HEK293 (cell line): ENCODE data around the gene PCP2.

Experiments
- BCL11A ChIP-seq: fragments of 450-650 bp; formaldehyde crosslinking; IDR thresholded peaks from 2 replicates; pipeline ENCODE4 v1.5.1; 2016; ENCODE audit warnings: low read depth, missing biosample characterization, missing genetic modification characterization
- GLI2 ChIP-seq: fragments of 450-650 bp; formaldehyde crosslinking; IDR thresholded peaks from 2 replicates; pipeline ENCODE4; 2017; ENCODE audit warnings: missing biosample characterization, missing genetic modification characterization, low read depth, borderline replicate concordance
- GLIS2 ChIP-seq: fragments of 450-650 bp; formaldehyde crosslinking; IDR thresholded peaks from 2 replicates; pipeline ENCODE4 v1.5.1; 2016; ENCODE audit warnings: missing biosample characterization, missing genetic modification characterization
- KLF17 ChIP-seq: fragments of 450-650 bp; formaldehyde crosslinking; IDR thresholded peaks from 2 replicates; pipeline ENCODE4 v1.5.1; 2016; ENCODE audit warnings: missing biosample characterization, missing genetic modification characterization
- KLF8 ChIP-seq: fragments of 450-650 bp; formaldehyde crosslinking; IDR thresholded peaks from 2 replicates; pipeline ENCODE4 v1.5.1; 2016; ENCODE audit warnings: missing biosample characterization, missing genetic modification characterization
- SALL2 ChIP-seq: fragments of 450-650 bp; formaldehyde crosslinking; IDR thresholded peaks from 2 replicates; pipeline ENCODE4 v1.5.0; 2017; ENCODE audit warnings: missing biosample characterization, mild to moderate bottlenecking, missing genetic modification characterization, borderline replicate concordance
- SP2 ChIP-seq: fragments of 450-650 bp; formaldehyde crosslinking; IDR thresholded peaks from 2 replicates; pipeline ENCODE4 v1.5.1; 2016; ENCODE audit warnings: missing biosample characterization, missing genetic modification characterization
- ZBTB1 ChIP-seq: fragments of 450-650 bp; formaldehyde crosslinking; IDR thresholded peaks from 2 replicates; pipeline ENCODE4 v1.5.1; 2016; ENCODE audit warnings: missing biosample characterization, missing genetic modification characterization
- ZBTB21 ChIP-seq: fragments of 450-650 bp; formaldehyde crosslinking; IDR thresholded peaks from 2 replicates; pipeline ENCODE4 v1.5.1; 2017; ENCODE audit warnings: missing biosample characterization, missing genetic modification characterization
- ZBTB26 ChIP-seq: fragments of 450-650 bp; formaldehyde crosslinking; optimal IDR thresholded peaks from 2 replicates; pipeline ENCODE3; 2016; ENCODE audit warnings: missing biosample characterization, mild to moderate bottlenecking, missing genetic modification characterization
- ZBTB48 ChIP-seq: fragments of 450-650 bp; formaldehyde crosslinking; IDR thresholded peaks from 2 replicates; pipeline ENCODE4 v1.5.1; 2016; ENCODE audit warnings: missing biosample characterization, missing genetic modification characterization
- ZFP3 ChIP-seq: fragments of 450-650 bp; formaldehyde crosslinking; IDR thresholded peaks from 2 replicates; pipeline ENCODE4 v1.5.1; 2016; ENCODE audit warnings: low read depth, missing biosample characterization, missing genetic modification characterization
- ZNF114 ChIP-seq: fragments of 450-650 bp; formaldehyde crosslinking; IDR thresholded peaks from 2 replicates; pipeline ENCODE4 v1.5.0; 2017; ENCODE audit warnings: missing biosample characterization, missing genetic modification characterization
- ZNF138 ChIP-seq: fragments of 450-650 bp; formaldehyde crosslinking; IDR thresholded peaks from 2 replicates; pipeline ENCODE4 v1.5.1; 2016; ENCODE audit warnings: missing biosample characterization, missing genetic modification characterization, borderline replicate concordance
- ZNF148 ChIP-seq: fragments of 450-650 bp; formaldehyde crosslinking; IDR thresholded peaks from 2 replicates; pipeline ENCODE4 v1.5.0; 2017; ENCODE audit warnings: missing biosample characterization, missing genetic modification characterization, borderline replicate concordance
- ZNF184 ChIP-seq: fragments of 450-650 bp; IDR thresholded peaks from 2 replicates; pipeline ENCODE4 v1.5.1; 2018; ENCODE audit warnings: missing biosample characterization, mild to moderate bottlenecking, missing genetic modification characterization
- ZNF211 ChIP-seq: fragments of 450-650 bp; formaldehyde crosslinking; IDR thresholded peaks from 2 replicates; pipeline ENCODE4 v1.5.1; 2016; ENCODE audit warnings: low read depth, missing biosample characterization, missing genetic modification characterization
- ZNF24 ChIP-seq: fragments of 450-650 bp; formaldehyde crosslinking; IDR thresholded peaks from 2 replicates; pipeline ENCODE4 v1.5.1; 2016; ENCODE audit warnings: missing biosample characterization, missing genetic modification characterization
- ZNF26 ChIP-seq: fragments of 450-650 bp; formaldehyde crosslinking; IDR thresholded peaks from 2 replicates; pipeline ENCODE4 v1.5.1; 2016; ENCODE audit warnings: missing biosample characterization, missing genetic modification characterization
- ZNF280D ChIP-seq: fragments of 450-650 bp; formaldehyde crosslinking; IDR thresholded peaks from 2 replicates; pipeline ENCODE4 v1.5.1; 2016; ENCODE audit warnings: missing biosample characterization, missing genetic modification characterization
- ZNF341 ChIP-seq: fragments of 450-650 bp; formaldehyde crosslinking; IDR thresholded peaks from 2 replicates; pipeline ENCODE4; 2016; ENCODE audit warnings: low read depth, missing biosample characterization, missing genetic modification characterization
- ZNF416 ChIP-seq: fragments of 450-650 bp; formaldehyde crosslinking; IDR thresholded peaks from 2 replicates; pipeline ENCODE4 v1.5.1; 2016; ENCODE audit warnings: missing biosample characterization, missing genetic modification characterization
- ZNF558 ChIP-seq: fragments of 450-650 bp; formaldehyde crosslinking; IDR thresholded peaks from 2 replicates; pipeline ENCODE4 v1.5.1; 2016; ENCODE audit warnings: missing biosample characterization, missing genetic modification characterization
- ZNF560 ChIP-seq: fragments of 450-650 bp; formaldehyde crosslinking; IDR thresholded peaks from 2 replicates; pipeline ENCODE4 v1.5.1; 2017; ENCODE audit warnings: missing biosample characterization, missing genetic modification characterization, borderline replicate concordance
- ZNF580 ChIP-seq: fragments of 450-650 bp; formaldehyde crosslinking; IDR thresholded peaks from 2 replicates; pipeline ENCODE4 v1.5.1; 2016; ENCODE audit warnings: missing biosample characterization, missing genetic modification characterization
- ZNF621 ChIP-seq: fragments of 450-650 bp; formaldehyde crosslinking; IDR thresholded peaks from 2 replicates; pipeline ENCODE4 v1.5.1; 2017; ENCODE audit warnings: missing biosample characterization, missing genetic modification characterization
- ZNF692 ChIP-seq: fragments of 450-650 bp; formaldehyde crosslinking; IDR thresholded peaks from 2 replicates; pipeline ENCODE4 v1.5.1; 2016; ENCODE audit warnings: missing biosample characterization, missing genetic modification characterization
- ZNF707 ChIP-seq: fragments of 450-650 bp; formaldehyde crosslinking; IDR thresholded peaks from 2 replicates; pipeline ENCODE4 v1.5.1; 2016; ENCODE audit warnings: missing biosample characterization, missing genetic modification characterization
- ZNF747 ChIP-seq: fragments of 450-650 bp; formaldehyde crosslinking; IDR thresholded peaks from 2 replicates; pipeline ENCODE4 v1.5.1; 2016; ENCODE audit warnings: missing biosample characterization, missing genetic modification characterization
- ZSCAN16 ChIP-seq: fragments of 450-650 bp; formaldehyde crosslinking; IDR thresholded peaks from 2 replicates; pipeline ENCODE4 v1.5.1; 2016; ENCODE audit warnings: missing biosample characterization, missing genetic modification characterization

The PCP2 gene

GRCh38 chr19:7636691-7637373 lies 3.3 kb upstream of the PCP2 start, which contains the start of gene STXBP2 (continued):
- TF ChIP-seq BCL11A (tag by site-specific recombination): no peak
- no peak for TF ChIP-seq ZNF560 (tag by site-specific recombination)
- TF ChIP-seq ZNF114 (tag by site-specific recombination): no peak
- no peak for TF ChIP-seq GLI2 (tag by site-specific recombination)
- TF ChIP-seq ZNF26 (tag by site-specific recombination): no peak
- TF ChIP-seq ZNF621 (tag by site-specific recombination): no peak
- TF ChIP-seq KLF8 (tag by site-specific recombination): peak; percentile 80
- TF ChIP-seq ZNF341 (tag by site-specific recombination): no peak
- TF ChIP-seq ZNF24 (tag by site-specific recombination): no peak
- no peak for TF ChIP-seq ZBTB21
- no peak for TF ChIP-seq ZNF692
- TF ChIP-seq GLIS2: no peak
- no peak for TF ChIP-seq ZNF148 (tag by site-specific recombination)
- TF ChIP-seq ZNF580 (tag by site-specific recombination): no peak
- TF ChIP-seq ZFP3 (tag by site-specific recombination): no peak
- TF ChIP-seq SALL2 (tag by site-specific recombination): no peak
- no peak for TF ChIP-seq ZBTB48
- no peak for TF ChIP-seq ZNF416 (tag by site-specific recombination)
- TF ChIP-seq ZNF211 (tag by site-specific recombination): no peak
- TF ChIP-seq ZBTB1: no peak
- TF ChIP-seq ZNF280D (tag by site-specific recombination): no peak
- peak; percentile 37 for TF ChIP-seq ZBTB26
- TF ChIP-seq ZNF558 (tag by site-specific recombination): no peak
- TF ChIP-seq ZSCAN16 (tag by site-specific recombination): no peak
- TF ChIP-seq ZNF747 (tag by site-specific recombination): no peak
- no peak for TF ChIP-seq ZNF184 (tag by site-specific recombination)
- 0 out of 2 replicates have a peak, but pooled peaks have one; percentile 21 for TF ChIP-seq KLF17
- no peak for TF ChIP-seq ZNF707 (tag by site-specific recombination)
- TF ChIP-seq ZNF138 (tag by site-specific recombination): no peak
- TF ChIP-seq SP2: peak; percentile 59
